ENCODE measurements around the gene TXNDC16.

The TXNDC16 gene

GRCh38 chr14:52446355-52446754 lies 106.0 kb downstream of the TXNDC16 start:
- DNase-seq (ENCODE audit: low read depth) = no peak

- DNase-seq (ENCODE audit: low read depth) = no peak
These were observed 108.8 kb downstream of the TXNDC16 start for GRCh38 chr14:52443506-52443905.

DNA sequence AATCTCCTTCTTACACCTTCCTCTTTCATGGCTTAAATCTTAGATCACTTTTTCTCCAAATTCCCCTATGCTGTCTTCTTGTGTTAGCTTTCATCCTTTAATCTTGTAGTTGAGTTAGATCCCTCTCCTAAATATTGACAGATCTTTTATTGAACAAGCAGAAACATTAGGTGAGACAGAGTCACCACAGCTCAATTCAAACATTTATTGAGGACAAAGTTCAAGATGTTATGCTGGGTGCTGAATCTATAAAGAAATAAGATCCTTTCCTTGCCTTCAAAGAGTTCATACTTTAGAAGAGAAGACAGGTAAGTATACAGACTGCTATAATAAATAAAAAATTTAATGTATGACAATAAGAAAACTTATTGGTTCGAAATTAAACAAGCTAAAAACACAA lies 109.7 kb downstream of the TXNDC16 start:
- no peak for DNase-seq (ENCODE audit: low read depth)

DNA sequence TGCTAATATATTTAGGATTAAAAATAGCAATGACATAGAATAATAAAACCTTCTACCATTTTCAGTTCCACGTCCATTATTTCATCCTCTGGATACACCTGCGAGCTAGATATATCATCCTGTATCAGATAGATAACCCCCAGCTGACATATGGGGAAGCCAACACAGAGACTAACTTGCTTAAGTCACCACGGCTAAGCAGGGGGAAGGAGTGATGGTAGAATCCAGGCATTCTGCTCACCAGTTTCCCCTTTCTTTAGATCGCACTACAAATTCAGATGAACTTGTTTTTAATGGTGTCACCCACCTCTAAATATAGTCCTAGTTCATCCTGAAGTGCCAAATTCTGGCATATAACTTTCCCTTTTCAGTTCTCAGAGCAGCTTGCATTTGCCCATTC lies 110.1 kb downstream of the TXNDC16 start:
- DNase-seq (ENCODE audit: low read depth) = no peak

GRCh38 chr14:52439476-52439875 lies 112.8 kb downstream of the TXNDC16 start:
- no peak for DNase-seq (ENCODE audit: low read depth)

DNA sequence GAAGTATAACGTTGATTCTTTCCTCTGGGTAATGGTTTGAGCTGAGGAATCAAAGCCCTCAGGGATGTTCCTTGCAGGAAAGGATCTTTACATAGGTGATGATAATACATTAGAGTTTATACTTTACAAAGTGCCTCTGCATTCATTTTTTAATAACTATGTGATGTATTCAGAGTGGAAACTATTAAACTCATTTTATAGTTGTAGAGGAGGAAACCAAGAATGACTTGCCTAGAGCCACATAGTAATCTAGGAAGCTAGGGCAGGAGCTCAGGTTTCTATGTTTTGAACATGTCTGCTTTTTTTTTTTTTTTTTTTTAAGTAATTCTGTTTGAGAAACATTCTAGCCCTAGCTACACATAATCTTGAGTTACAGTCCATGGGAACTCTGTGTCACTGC lies 117.3 kb downstream of the TXNDC16 start:
- no peak for DNase-seq (ENCODE audit: low read depth)

DNA sequence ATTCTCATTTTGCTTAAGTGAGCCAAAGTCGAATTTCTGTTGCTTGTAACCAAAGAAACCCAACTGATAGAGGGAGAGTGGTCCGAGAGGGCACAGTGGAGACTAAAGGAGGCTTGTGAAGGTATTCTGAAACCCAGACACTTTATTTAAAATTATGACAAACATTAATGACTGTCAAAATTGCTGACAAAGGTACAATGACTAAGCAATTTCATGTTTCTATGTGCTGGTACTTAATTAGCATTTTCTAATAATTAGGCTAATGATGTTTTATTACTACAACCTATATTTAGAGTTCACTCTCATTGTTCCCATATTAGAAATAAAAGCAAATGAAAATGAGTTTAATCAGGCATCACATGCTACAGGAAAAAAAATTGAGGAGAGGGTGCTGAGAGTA lies 121.8 kb downstream of the TXNDC16 start:
- no peak for DNase-seq (ENCODE audit: low read depth)

GRCh38 chr14:52429451-52429850 lies 122.9 kb downstream of the TXNDC16 start:
- no peak for DNase-seq (ENCODE audit: low read depth)

GRCh38 chr14:52427460-52427859 lies 124.8 kb downstream of the TXNDC16 start:
- DNase-seq (ENCODE audit: low read depth) = no peak

GRCh38 chr14:52422650-52423356 lies 129.5 kb downstream of the TXNDC16 start:
- no peak for DNase-seq (ENCODE audit: low read depth)

DNA sequence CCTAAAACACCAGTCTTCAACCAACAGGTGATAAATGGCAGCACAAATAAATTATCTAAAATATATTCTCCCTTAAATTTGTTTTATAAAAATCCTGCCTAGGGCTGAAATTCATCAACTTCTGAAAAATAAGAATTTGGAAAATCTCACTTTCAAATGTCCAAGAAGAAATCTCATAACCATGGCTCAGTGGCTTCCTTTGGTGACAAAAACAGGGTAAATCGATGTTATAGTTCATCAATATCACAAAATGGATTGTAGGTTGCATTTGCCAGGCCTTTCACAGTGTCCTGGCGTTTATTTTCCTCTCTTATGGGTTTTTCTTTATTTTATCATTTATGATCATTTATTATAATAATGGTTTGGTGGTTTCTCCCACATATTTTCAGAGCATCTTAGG lies 135.2 kb downstream of the TXNDC16 start:
- no peak for DNase-seq (ENCODE audit: low read depth)

GRCh38 chr14:52413729-52414408 lies 138.4 kb downstream of the TXNDC16 start:
- DNase-seq (ENCODE audit: low read depth) = no peak

DNA sequence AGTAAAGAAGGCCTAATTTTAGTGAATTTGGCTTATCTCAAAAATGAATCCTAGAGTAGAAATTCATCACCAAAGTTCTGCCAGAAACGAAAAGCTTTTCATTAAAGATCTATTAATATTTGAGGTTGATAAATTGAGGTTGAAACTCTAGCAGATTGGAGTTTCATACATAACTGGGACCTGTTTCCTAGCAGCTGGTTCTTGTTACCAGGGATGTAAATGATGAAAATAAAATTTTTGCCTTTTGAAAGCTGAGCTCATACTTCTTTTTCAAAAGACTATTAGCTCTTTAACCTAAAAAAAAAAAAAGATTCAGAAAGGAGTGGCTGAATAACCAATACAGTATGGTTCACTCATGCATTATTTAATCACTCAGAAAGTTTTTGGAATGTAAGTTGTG lies 139.9 kb downstream of the TXNDC16 start:
- no peak for DNase-seq (ENCODE audit: low read depth)

DNA sequence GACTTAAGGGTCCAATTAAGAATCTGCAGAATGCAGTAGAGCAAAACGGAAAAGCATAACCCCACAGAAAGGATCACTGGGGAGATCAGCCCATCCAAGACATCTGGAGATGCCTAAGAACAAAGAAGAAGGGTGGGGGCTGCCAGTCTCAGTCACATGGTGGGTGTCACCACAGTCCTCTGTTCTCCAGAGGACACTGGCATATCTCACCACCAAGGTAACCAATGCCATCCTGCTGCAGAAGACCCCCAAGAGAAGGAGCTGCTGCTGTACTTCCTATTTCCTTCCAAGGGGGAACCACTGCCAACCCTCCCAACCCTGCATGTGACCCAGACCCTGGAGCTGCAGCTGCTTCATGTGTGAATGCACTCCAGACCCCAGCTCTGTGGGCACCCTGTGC lies 147.0 kb downstream of the TXNDC16 start:
- DNase-seq (ENCODE audit: low read depth) = no peak

DNA sequence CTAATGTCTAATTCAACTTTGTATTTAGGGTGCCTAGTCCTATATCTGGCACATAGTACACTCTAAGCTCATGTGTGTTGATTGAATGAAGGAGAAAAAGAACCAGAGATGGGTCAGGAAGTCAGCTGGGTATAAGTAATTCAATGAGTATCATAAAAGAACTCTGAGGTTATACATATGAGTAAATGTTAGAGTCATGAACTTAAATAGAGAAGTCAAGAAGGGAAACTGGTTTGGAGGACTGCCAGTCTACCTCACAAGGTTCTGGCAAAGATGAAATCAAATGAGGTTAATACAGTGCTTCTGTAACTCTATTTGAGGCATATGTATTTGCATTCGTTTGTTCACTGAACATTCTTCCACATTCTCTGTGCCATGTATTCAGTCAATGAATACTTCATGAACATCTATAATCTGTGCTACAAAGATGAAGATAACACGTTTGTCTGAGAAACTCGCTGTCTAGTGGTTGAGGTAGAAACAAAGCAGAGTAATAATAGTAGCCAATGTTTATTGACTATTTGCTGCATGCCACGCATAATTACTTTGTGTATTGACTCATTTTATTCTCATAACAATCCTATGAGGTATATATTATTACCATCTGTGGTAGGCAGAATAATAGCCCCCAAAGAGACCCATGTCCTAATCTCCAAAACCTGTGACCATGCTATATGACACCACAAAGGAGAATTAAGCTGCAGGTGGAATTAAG lies 149.3 kb downstream of the TXNDC16 start:
- DNase-seq (ENCODE audit: low read depth) = no peak

- DNase-seq (ENCODE audit: low read depth) = no peak
These were observed 151.5 kb downstream of the TXNDC16 start for GRCh38 chr14:52400846-52401245.

DNA sequence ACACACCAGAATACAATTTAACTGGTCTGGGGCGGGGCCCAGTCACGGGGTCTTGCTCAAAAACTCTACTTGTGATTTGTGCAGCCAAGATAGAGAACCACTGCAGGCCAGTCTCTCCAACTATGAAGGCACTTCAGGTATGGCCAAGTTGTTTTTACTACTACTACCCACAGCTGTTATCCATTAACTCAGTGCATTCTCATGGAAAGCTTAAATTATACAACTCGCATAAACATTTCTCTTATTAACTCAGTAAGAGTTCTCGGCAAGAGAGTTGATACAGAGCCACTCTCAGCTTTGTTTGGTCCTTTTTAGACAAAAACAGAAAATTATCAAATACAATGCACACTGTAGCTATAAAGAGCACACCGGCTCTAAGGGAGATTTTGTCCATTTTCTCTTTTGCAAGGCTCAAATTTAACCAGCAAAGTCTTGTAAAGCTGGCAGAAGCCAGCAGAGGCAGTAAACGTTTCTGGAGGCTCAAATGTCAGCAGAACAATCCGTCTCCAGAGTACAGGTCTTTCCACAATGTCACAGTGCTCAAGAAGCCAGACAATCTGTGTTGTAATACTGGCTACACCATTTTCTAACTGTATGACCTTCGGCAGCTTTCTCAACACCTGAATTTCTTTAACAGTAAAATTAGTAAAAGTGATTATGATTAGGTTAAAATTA lies 152.2 kb downstream of the TXNDC16 start:
- no peak for DNase-seq (ENCODE audit: low read depth)

DNA sequence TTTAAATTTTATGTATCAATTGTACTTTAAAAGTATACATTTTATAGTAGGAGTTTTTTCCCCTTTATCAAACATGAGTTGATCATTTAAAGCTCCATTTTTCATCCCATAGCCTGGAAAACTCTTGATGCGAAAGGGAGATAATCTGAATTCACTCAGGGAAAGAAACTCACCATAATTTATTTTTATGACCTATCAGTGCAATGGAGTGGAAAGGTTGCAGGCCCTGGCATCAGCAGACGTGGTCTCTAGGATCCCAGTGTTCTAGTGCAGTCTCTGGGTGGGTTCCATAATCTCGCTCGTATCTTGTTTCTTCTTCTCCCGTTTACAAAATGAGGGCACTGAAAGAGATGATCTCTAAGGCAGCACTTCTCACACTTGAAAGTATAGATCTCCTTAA lies 153.2 kb downstream of the TXNDC16 start:
- no peak for DNase-seq (ENCODE audit: low read depth)

DNA sequence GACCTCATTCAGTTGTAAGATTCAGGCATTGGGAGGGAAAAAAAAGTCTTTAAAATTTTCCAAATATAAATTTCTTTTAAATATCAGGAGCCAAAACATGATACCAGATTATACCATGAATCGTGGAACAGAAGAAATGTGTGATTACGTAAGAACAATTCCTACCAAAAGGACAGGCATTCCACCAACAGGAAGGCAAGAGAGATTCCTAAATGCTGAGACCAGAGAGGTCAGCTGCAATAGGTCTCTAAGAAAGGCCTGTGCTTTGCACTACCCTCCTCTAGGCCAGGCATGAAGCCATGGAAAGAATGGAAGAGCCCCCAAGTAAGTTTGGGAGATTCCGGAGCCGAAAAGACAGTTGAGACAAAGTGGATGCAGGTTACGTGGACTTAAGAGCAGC lies 154.5 kb downstream of the TXNDC16 start:
- no peak for DNase-seq (ENCODE audit: low read depth)

- DNase-seq (ENCODE audit: low read depth) = no peak
These were observed 156.6 kb downstream of the TXNDC16 start for GRCh38 chr14:52395728-52396127.

GRCh38 chr14:52391881-52392615 lies 160.3 kb downstream of the TXNDC16 start:
- no peak for DNase-seq (ENCODE audit: low read depth)
